ENCODE measurements around the gene SNX27.

- TF ChIP-seq CTCF (IDR thresholded peaks at IDR 0.05): no peak
- no peak for TF ChIP-seq POLR2A (IDR thresholded peaks at IDR 0.05)
These were observed 27.1 kb upstream of the SNX27 start for GRCh38 chr1:151584780-151585179.
